Measurements from ENCODE around the gene CDPF1.

DNA sequence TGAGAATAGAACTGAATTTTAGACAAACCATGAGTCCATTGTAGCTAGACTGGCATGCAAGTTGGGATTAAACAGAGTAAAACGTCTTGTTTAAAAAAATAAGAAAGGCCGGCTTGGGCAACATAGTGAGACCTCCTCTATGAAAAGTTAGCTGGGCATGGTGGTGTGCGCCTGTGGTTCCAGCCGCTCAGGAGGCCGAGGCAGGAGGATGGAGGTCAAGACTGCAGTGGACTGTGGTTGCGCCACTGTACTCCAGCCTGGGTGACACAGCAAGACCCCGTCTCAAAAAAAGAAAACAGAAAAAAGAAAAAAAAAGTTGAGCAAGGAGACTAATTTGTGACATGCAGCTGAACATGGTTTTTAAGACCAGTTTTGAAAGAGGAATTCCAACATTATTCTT is 23.5 kb downstream of the CDPF1 start:
- TF ChIP-seq, protein P1, sequence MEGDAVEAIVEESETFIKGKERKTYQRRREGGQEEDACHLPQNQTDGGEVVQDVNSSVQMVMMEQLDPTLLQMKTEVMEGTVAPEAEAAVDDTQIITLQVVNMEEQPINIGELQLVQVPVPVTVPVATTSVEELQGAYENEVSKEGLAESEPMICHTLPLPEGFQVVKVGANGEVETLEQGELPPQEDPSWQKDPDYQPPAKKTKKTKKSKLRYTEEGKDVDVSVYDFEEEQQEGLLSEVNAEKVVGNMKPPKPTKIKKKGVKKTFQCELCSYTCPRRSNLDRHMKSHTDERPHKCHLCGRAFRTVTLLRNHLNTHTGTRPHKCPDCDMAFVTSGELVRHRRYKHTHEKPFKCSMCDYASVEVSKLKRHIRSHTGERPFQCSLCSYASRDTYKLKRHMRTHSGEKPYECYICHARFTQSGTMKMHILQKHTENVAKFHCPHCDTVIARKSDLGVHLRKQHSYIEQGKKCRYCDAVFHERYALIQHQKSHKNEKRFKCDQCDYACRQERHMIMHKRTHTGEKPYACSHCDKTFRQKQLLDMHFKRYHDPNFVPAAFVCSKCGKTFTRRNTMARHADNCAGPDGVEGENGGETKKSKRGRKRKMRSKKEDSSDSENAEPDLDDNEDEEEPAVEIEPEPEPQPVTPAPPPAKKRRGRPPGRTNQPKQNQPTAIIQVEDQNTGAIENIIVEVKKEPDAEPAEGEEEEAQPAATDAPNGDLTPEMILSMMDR (IDR thresholded peaks at IDR 0.05) = no peak
- TF ChIP-seq POLR2A (IDR thresholded peaks at IDR 0.05) = no peak
